ENCODE measurements around the gene ASB8. TPM values are rescaled to one million over a fixed set of nuclear protein-coding genes. Genes with fewer than 3 reads are reported as not detected.
"Not testable (repeated sequence)": the region's sequence is repeated elsewhere in the genome, so short reads cannot be mapped to it uniquely, and the experiment has no call there.

The ASB8 gene
- total and polyA plus RNA-seq, 7 donors = 49.3 to 477 (median 206) TPM

DNA sequence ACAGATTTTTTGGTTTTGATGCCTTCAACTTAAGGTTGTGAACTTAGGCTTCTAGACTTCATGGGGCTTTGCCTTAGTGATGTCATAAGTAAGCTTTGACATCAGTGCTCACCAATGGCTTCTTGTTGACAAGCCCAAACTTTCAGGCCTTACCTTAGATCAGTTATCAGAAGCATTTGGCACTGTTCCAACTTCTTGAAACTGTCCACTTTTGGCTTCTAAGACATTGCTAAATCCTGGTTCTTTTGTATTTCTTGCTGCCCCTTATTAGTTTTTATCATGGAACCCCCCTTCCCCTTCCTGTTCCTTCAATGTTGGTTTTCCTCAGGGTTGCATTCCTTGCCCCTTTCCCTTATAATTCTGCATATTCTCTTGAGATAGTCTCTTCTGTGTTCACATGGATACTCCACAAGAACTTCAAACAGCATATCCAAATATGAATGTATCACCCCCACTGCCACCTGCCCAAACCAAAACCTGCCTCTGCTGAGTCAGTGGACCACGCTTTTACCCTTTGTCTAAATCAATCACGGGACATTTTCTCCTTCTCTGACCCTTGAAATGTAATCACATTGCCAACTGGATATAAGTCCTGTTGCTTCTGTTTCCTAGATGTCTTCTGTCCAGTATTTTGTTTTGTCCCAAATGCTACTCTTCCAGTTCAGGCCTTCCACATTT lies 30.2 kb downstream of the ASB8 start:
- intact Hi-C loops (cut with DNase I) = loop anchor here in 1 of 2 donors (2.0 kb wide), 1 partner anchor 30 kb away; the partner anchor contains the start of gene ASB8
- Histone ChIP-seq H3K27ac (peak overlapping the region; percentile 87), H3K4me1 (peaks cover 45% of the 10 kb centered on the region), H3K9me3 (no peaks in the 10 kb centered on the region), H3K27me3 (ENCODE audit: insufficient read depth in 3 of 3, low read length in 2 of 3) (no peaks in the 10 kb centered on the region), H3K4me3 (peak overlapping the region; percentile 75), H3K36me3 (ENCODE audit: insufficient read depth in 1 of 2, low read depth in 1 of 2) (peaks cover 17 to 79% of the 10 kb centered on the region in 2 donors)
- DNase-seq = no peak
- TF ChIP-seq, protein P1, sequence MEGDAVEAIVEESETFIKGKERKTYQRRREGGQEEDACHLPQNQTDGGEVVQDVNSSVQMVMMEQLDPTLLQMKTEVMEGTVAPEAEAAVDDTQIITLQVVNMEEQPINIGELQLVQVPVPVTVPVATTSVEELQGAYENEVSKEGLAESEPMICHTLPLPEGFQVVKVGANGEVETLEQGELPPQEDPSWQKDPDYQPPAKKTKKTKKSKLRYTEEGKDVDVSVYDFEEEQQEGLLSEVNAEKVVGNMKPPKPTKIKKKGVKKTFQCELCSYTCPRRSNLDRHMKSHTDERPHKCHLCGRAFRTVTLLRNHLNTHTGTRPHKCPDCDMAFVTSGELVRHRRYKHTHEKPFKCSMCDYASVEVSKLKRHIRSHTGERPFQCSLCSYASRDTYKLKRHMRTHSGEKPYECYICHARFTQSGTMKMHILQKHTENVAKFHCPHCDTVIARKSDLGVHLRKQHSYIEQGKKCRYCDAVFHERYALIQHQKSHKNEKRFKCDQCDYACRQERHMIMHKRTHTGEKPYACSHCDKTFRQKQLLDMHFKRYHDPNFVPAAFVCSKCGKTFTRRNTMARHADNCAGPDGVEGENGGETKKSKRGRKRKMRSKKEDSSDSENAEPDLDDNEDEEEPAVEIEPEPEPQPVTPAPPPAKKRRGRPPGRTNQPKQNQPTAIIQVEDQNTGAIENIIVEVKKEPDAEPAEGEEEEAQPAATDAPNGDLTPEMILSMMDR (IDR thresholded peaks at IDR 0.05) = no peak
- peak in 2 of 4 donors; percentile 8 to 14 for ATAC-seq
- 29 to 52% (median 41%) methylated on average over 2 of the region's 2 CpGs for WGBS, 3 donors

DNA sequence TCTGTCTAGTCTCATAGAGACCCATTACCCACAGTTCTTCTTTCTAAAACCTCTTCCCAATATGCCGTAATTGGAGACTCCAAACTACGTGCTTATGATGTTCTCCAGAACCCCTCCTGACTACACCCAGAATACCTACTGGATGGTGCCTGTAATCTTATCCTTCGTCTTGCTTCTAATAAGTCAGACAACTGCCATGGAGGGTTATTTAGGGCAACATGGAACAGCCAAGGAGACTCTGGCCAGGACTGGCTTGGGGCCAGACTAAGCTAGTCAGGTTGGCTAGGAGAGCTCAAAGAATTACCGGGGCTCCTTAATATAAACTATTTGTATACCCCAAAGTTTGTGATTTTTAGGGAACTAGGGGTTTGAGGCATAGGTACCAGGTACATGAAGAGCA lies 31.3 kb downstream of the ASB8 start:
- 28 to 32% (median 28%) methylated on average over 4 of the region's 4 CpGs for WGBS, 3 donors
- DNase-seq = peak; percentile 74 to 91

DNA sequence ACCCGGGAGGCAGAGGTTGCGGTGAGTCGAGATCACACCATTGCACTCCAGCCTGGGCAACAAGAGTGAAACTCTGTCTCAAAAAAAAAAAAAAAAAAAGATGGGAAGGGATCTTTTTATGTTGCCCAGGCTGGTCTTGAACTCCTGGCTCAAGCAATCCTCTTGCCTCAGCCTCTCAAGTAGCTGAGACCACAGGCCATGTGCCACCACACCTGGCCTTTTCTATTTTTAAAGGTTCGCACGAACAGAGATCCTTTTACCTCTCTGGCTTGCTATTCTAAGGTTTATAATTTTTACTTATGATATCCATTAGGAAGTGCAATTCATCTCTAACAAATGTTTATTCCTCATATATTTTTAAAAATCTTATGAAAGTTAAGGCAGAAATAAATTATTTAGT lies 31.8 kb downstream of the ASB8 start:
- H3K4me1 ChIP-seq = peaks cover 43% of the 10 kb centered on the region
- peak overlapping the region; percentile 87 for H3K27ac ChIP-seq
- H3K36me3 ChIP-seq (ENCODE audit: insufficient read depth in 1 of 2, low read depth in 1 of 2) = peaks cover 6 to 64% of the 10 kb centered on the region in 2 donors
- H3K4me3 ChIP-seq = peak overlapping the region; percentile 75
- peak; percentile 71 for ATAC-seq
- H3K9me3 ChIP-seq; intact Hi-C loops (cut with DNase I); H3K27me3 ChIP-seq (ENCODE audit: insufficient read depth in 3 of 3, low read length in 2 of 3): not testable (repeated sequence)
- 28 to 44% (median 42%) methylated on average over 2 to 5 of the region's 5 CpGs for WGBS, 3 donors
- peak; percentile 36 to 66 for DNase-seq

More for the DNA sequence above, 31.3 kb downstream of the ASB8 start:
- ATAC-seq = peak; percentile 83 to 92 (median 90)
- TF ChIP-seq, protein P1 (IDR thresholded peaks at IDR 0.05) = no peak
- H3K27me3 ChIP-seq (ENCODE audit: insufficient read depth in 3 of 3, low read length in 2 of 3) = no peaks in the 10 kb centered on the region
- H3K4me1 ChIP-seq = peaks cover 45% of the 10 kb centered on the region
- H3K36me3 ChIP-seq (ENCODE audit: insufficient read depth in 1 of 2, low read depth in 1 of 2) = peaks cover 9 to 68% of the 10 kb centered on the region in 2 donors
- peak overlapping the region; percentile 87 for H3K27ac ChIP-seq
- H3K9me3 ChIP-seq = no peaks in the 10 kb centered on the region
- intact Hi-C loops (cut with DNase I) = loop anchor here in 1 of 2 donors (2.0 kb wide), 1 partner anchor 31 kb away; the partner anchor contains the start of gene ASB8
- H3K4me3 ChIP-seq = peak overlapping the region; percentile 75

DNA sequence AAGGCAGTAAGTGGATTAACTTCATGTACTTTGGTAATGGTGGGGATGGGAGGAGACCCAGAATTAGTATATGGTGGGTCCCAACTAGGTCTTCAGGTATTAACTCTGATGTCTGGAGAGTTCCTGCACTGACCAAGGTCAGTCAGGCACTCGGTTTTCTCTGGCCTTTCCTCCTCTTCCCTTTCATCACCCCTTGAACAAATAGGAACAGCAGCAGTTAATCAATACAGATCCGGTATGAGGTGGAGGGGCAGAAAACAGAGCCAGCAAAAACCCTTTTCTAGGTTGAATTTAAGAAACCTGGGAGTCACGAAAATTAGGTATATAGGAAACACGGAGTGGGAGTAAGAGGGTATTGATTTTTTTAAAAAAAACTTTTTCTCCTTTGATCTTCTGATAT lies 34.1 kb downstream of the ASB8 start:
- H3K36me3 ChIP-seq (ENCODE audit: insufficient read depth in 1 of 2, low read depth in 1 of 2) = peaks cover 3 to 40% of the 10 kb centered on the region in 2 donors
- peaks cover 21% of the 10 kb centered on the region for H3K4me1 ChIP-seq
- WGBS, 3 donors = 53 to 75% (median 61%) methylated on average over 4 of the region's 4 CpGs
- H3K9me3 ChIP-seq = no peaks in the 10 kb centered on the region
- ATAC-seq = no peak
- H3K4me3 ChIP-seq = peak overlapping the region; percentile 75
- no peak for DNase-seq
- H3K27ac ChIP-seq = peak overlapping the region; percentile 87
- intact Hi-C loops (cut with DNase I) = no loop called here
- no peaks in the 10 kb centered on the region for H3K27me3 ChIP-seq (ENCODE audit: insufficient read depth in 3 of 3, low read length in 2 of 3)
- TF ChIP-seq, protein P1 (IDR thresholded peaks at IDR 0.05) = no peak

DNA sequence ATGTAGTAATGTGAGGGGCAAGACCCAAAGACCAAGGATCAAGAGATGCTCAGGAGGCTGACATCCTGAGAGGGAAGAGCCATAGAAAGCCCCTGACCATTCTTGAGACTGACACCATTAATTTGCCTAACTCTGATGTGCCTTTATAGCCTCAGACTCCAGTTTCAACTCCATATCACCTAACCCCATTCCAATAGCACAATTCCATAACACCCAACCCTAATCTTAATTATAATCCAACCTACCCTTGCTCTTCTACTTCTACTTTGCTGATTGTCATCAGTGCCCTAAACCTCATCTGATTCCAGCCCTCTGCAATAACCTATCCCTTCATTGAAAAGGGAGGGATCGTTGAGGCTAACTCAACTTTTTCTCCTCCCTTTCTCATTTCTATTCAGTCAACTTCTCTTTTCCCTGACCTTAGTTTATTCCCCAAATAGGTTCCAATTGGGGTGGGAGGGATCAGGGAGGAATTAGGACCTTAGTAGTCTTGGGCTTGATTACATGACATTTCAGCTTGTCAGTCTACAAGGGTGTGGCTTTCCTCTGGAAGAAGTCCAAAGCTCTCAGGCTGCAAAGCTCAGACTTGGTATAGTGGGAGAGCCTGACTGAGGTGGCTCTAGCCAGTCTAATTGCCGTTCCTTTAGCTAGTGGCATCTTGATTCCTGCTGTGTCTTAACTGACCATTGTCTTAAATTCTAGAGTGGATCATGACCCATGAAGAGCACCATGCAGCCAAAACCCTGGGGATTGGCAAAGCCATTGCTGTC lies 35.1 kb downstream of the ASB8 start:
- H3K9me3 ChIP-seq = no peaks in the 10 kb centered on the region
- 40 to 61% (median 40%) methylated on average over 2 of the region's 2 CpGs for WGBS, 3 donors
- no peak for DNase-seq
- peaks cover 17% of the 10 kb centered on the region for H3K4me1 ChIP-seq
- intact Hi-C loops (cut with DNase I) = no loop called here
- H3K27ac ChIP-seq = peak overlapping the region; percentile 87
- TF ChIP-seq, protein P1 (IDR thresholded peaks at IDR 0.05) = no peak
- H3K36me3 ChIP-seq (ENCODE audit: insufficient read depth in 1 of 2, low read depth in 1 of 2) = peaks cover 0 to 31% of the 10 kb centered on the region in 2 donors
- no peaks in the 10 kb centered on the region for H3K27me3 ChIP-seq (ENCODE audit: insufficient read depth in 3 of 3, low read length in 2 of 3)
- peak; percentile 15 to 42 (median 29) for ATAC-seq
- H3K4me3 ChIP-seq = peak overlapping the region; percentile 75
